OCI-LY1 (cell line): ENCODE results near the gene PRKCE.

Experiments
- EZH2 ChIP-seq: fragments of 200-600 bp; sonication (generic), shearing (Covaris generic); IDR thresholded peaks from 2 replicates; pipeline ENCODE4 v1.8.0; 2017; ENCODE audit warnings: borderline replicate concordance, mixed run types, mild to moderate bottlenecking, antibody characterized with exemption, low read length, moderate library complexity, mixed read lengths
- TF ChIP-seq, protein P1 (sequence below): fragments of 200-600 bp; sonication (generic), shearing (Covaris generic); IDR thresholded peaks from 2 replicates; pipeline ENCODE4 v1.5.1; 2017; ENCODE audit warnings: mild to moderate bottlenecking, antibody characterized with exemption, low read length, moderate library complexity, mixed read lengths

DNA sequence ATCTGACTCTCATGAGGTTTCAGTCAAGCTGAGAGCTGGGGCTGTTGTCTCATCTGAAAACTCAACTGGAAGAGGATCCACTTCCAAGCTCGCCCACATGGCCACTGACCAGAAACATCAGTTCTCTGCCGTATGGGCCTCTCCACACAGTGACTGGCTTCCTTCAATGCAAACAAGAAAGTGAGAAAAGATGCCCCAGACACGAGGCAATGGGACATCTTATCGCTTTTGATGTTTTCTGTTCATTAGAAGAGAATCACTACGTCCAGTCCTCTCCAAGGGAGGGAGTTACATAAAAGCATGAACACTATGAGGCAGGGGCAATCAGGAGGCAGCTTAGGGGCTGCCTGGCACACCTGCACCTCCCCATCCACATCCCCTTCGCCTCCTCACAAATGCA, 338.7 kb downstream of the PRKCE start:
- TF ChIP-seq, protein P1, sequence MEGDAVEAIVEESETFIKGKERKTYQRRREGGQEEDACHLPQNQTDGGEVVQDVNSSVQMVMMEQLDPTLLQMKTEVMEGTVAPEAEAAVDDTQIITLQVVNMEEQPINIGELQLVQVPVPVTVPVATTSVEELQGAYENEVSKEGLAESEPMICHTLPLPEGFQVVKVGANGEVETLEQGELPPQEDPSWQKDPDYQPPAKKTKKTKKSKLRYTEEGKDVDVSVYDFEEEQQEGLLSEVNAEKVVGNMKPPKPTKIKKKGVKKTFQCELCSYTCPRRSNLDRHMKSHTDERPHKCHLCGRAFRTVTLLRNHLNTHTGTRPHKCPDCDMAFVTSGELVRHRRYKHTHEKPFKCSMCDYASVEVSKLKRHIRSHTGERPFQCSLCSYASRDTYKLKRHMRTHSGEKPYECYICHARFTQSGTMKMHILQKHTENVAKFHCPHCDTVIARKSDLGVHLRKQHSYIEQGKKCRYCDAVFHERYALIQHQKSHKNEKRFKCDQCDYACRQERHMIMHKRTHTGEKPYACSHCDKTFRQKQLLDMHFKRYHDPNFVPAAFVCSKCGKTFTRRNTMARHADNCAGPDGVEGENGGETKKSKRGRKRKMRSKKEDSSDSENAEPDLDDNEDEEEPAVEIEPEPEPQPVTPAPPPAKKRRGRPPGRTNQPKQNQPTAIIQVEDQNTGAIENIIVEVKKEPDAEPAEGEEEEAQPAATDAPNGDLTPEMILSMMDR: no peak
- no peak for TF ChIP-seq EZH2
